ENCODE measurements around the gene DMD. TPM values are rescaled to one million over a fixed set of nuclear protein-coding genes. Genes with fewer than 3 reads are reported as not detected.

The DMD gene
- total RNA-seq, 1 donor from 2014 or later: 2.5 TPM

DNA sequence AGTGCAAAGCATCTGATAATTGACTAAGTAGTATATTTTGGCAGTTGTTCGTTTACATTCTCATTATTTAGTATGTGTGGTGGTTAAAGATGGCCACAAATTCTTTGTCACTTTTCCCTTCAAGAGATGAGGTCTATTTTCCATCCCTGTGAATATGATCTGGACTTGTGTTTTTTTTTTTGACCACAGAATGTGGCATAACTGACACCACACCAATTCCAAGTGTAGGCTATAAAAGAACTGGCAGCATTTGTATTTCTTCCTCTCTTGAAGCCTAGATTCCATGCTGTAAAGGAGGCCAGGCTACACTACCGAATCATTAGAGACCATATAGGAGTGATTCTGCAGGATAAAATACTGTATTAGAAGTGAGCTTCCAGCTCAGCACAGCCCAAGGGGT, 596.6 kb downstream of the DMD start:
- H3K4me3 ChIP-seq (ENCODE audit: low read depth, low read length): no peak overlapping the region
- TF ChIP-seq CTCF (IDR thresholded peaks at IDR 0.05; ENCODE audit: insufficient read depth, low read length, poor library complexity, severe bottlenecking): no peak
- no peaks in the 10 kb centered on the region for H3K36me3 ChIP-seq (ENCODE audit: control insufficient read depth, insufficient read depth, low read length)
- no peaks in the 10 kb centered on the region for H3K27me3 ChIP-seq (ENCODE audit: control insufficient read depth, insufficient read depth, low read length)
- DNase-seq (ENCODE audit: low read depth): no peak

GRCh38 chrX:32599156-32599555, 612.2 kb downstream of the DMD start:
- Histone ChIP-seq H3K4me3 (ENCODE audit: low read depth, low read length) (no peak overlapping the region), H3K36me3 (ENCODE audit: control insufficient read depth, insufficient read depth, low read length) (no peaks in the 10 kb centered on the region), H3K27me3 (ENCODE audit: control insufficient read depth, insufficient read depth, low read length) (no peaks in the 10 kb centered on the region)
- DNase-seq (ENCODE audit: low read depth): no peak
- no peak for TF ChIP-seq CTCF (IDR thresholded peaks at IDR 0.05; ENCODE audit: insufficient read depth, low read length, poor library complexity, severe bottlenecking)

DNA sequence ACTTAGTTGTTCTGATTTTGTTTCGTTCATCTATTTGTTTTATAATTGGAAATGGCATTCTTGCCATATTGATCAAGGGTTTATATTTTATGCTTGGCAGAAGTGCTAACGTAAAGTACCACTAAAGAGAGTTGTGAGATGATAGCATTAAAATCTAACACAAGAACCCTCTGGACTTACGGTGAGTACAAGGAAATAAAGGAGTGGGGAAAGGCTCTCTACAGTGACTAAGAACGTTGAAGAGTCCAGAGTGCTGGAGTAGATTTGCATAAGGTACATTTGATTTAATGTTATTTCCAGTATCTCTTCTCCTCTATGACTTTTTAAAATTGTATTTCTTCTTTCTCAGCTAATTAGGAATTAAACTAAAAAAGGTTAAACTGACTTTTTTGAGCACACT, 612.6 kb downstream of the DMD start:
- H3K36me3 ChIP-seq (ENCODE audit: control insufficient read depth, insufficient read depth, low read length): no peaks in the 10 kb centered on the region
- H3K27me3 ChIP-seq (ENCODE audit: control insufficient read depth, insufficient read depth, low read length): no peaks in the 10 kb centered on the region
- no peak for DNase-seq (ENCODE audit: low read depth)
- no peak for TF ChIP-seq CTCF (IDR thresholded peaks at IDR 0.05; ENCODE audit: insufficient read depth, low read length, poor library complexity, severe bottlenecking)
- no peak overlapping the region for H3K4me3 ChIP-seq (ENCODE audit: low read depth, low read length)

DNA sequence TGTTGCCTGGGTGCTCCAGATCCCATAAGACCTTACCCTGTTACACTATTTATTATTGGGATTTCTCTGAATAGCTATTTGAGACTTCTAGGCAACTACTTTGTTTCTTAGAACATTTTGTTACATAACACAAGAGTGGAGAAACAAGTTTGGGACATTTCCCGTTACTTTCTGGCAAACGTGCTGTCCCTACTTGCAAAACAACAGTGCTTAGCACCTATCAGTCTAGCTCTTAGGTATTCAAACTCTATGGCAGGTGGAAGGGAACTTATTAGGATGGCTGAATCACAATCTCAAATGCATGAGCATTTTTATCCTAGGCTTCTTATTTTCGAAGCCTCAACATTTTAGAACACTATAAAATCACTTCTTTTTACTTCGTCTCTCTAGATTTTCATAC, 613.6 kb downstream of the DMD start:
- TF ChIP-seq CTCF (IDR thresholded peaks at IDR 0.05; ENCODE audit: insufficient read depth, low read length, poor library complexity, severe bottlenecking): no peak
- H3K27me3 ChIP-seq (ENCODE audit: control insufficient read depth, insufficient read depth, low read length): no peaks in the 10 kb centered on the region
- H3K4me3 ChIP-seq (ENCODE audit: low read depth, low read length): no peak overlapping the region
- H3K36me3 ChIP-seq (ENCODE audit: control insufficient read depth, insufficient read depth, low read length): no peaks in the 10 kb centered on the region
- DNase-seq (ENCODE audit: low read depth): no peak

GRCh38 chrX:32592786-32593185, 618.6 kb downstream of the DMD start:
- Histone ChIP-seq H3K27me3 (ENCODE audit: control insufficient read depth, insufficient read depth, low read length) (no peaks in the 10 kb centered on the region), H3K36me3 (ENCODE audit: control insufficient read depth, insufficient read depth, low read length) (no peaks in the 10 kb centered on the region), H3K4me3 (ENCODE audit: low read depth, low read length) (no peak overlapping the region)
- DNase-seq (ENCODE audit: low read depth): no peak
- TF ChIP-seq CTCF (IDR thresholded peaks at IDR 0.05; ENCODE audit: insufficient read depth, low read length, poor library complexity, severe bottlenecking): no peak

DNA sequence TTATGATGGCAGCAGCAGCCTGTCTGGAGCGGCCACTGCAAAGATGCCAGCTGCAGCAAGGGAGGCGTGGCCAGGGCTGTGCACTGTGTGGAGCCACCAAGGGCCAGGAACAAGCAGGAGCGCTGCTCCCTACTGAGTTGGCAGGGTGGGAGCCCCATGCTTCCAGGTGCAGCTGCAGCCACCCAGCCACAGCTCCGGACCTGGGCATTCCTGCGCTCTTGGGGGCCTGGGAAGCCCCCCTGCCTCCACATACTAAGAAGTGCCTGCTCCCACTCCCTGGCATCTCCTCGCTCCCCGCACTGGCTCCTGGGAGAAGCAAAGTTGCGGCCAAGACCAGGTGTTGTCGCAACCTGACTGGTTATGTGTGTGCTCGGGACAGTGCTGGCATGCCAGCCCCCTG, 619.8 kb downstream of the DMD start:
- Histone ChIP-seq H3K36me3 (ENCODE audit: control insufficient read depth, insufficient read depth, low read length) (no peaks in the 10 kb centered on the region), H3K4me3 (ENCODE audit: low read depth, low read length) (no peak overlapping the region), H3K27me3 (ENCODE audit: control insufficient read depth, insufficient read depth, low read length) (no peaks in the 10 kb centered on the region)
- no peak for TF ChIP-seq CTCF (IDR thresholded peaks at IDR 0.05; ENCODE audit: insufficient read depth, low read length, poor library complexity, severe bottlenecking)
- DNase-seq (ENCODE audit: low read depth): no peak

All from kidney epithelial cell (primary cell).